ENCODE measurements around the gene AHSG. TPM values are rescaled to one million over a fixed set of nuclear protein-coding genes. Genes with fewer than 3 reads are reported as not detected.

The AHSG gene
- total RNA-seq, 2 experiments from 2014 or later, result not detected

- intact Hi-C loops (cut with DNase I, micrococcal nuclease), result no loop called here
- no peaks in the 10 kb centered on the region for H3K9me3 Mint-ChIP-seq
- no peak overlapping the region for H3K4me3 Mint-ChIP-seq
- H3K27ac ChIP-seq (ENCODE audit: low read depth in 1 of 2, low read length in 2 of 2), result no peak overlapping the region
- CTCF ChIA-PET, result no interaction called here
- no peaks in the 10 kb centered on the region for H3K4me1 ChIP-seq (ENCODE audit: insufficient read depth, low read length)
- TF ChIP-seq, protein P1, sequence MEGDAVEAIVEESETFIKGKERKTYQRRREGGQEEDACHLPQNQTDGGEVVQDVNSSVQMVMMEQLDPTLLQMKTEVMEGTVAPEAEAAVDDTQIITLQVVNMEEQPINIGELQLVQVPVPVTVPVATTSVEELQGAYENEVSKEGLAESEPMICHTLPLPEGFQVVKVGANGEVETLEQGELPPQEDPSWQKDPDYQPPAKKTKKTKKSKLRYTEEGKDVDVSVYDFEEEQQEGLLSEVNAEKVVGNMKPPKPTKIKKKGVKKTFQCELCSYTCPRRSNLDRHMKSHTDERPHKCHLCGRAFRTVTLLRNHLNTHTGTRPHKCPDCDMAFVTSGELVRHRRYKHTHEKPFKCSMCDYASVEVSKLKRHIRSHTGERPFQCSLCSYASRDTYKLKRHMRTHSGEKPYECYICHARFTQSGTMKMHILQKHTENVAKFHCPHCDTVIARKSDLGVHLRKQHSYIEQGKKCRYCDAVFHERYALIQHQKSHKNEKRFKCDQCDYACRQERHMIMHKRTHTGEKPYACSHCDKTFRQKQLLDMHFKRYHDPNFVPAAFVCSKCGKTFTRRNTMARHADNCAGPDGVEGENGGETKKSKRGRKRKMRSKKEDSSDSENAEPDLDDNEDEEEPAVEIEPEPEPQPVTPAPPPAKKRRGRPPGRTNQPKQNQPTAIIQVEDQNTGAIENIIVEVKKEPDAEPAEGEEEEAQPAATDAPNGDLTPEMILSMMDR (IDR thresholded peaks at IDR 0.05), result no peak
- no peaks in the 10 kb centered on the region for H3K36me3 ChIP-seq (ENCODE audit: insufficient read depth, low read length)
- ATAC-seq (ENCODE audit: poor library complexity), result no peak
- no peak for DNase-seq
- POLR2A ChIA-PET, result no interaction called here
- no peak overlapping the region for H3K27ac Mint-ChIP-seq
- H3K27me3 ChIP-seq (ENCODE audit: control insufficient read depth in 1 of 2, insufficient read depth in 2 of 2, low read length in 2 of 2), result peaks cover 0 to 3% of the 10 kb centered on the region in 2 experiments
- H3K36me3 Mint-ChIP-seq (ENCODE audit: low read depth), result no peaks in the 10 kb centered on the region
- no peak overlapping the region for H3K4me3 ChIP-seq (ENCODE audit: low read length)
- H3K9me3 ChIP-seq (ENCODE audit: control insufficient read depth in 1 of 2, insufficient read depth in 1 of 2, low read length in 2 of 2), result no peaks in the 10 kb centered on the region
- no peaks in the 10 kb centered on the region for H3K4me1 Mint-ChIP-seq (ENCODE audit: low read depth)
- peaks cover 19% of the 10 kb centered on the region for H3K27me3 Mint-ChIP-seq
Observed at GRCh38 chr3:186646841-186647240, 34.0 kb downstream of the AHSG start.

GRCh38 chr3:186648851-186649250, 36.0 kb downstream of the AHSG start:
- intact Hi-C loops (cut with DNase I, micrococcal nuclease), result no loop called here
- CTCF ChIA-PET, result no interaction called here
- Mint-ChIP-seq H3K36me3 (ENCODE audit: low read depth) (no peaks in the 10 kb centered on the region), H3K9me3 (no peaks in the 10 kb centered on the region), H3K27ac (no peak overlapping the region), H3K27me3 (peaks cover 23% of the 10 kb centered on the region), H3K4me1 (ENCODE audit: low read depth) (no peaks in the 10 kb centered on the region), H3K4me3 (no peak overlapping the region)
- no peak for DNase-seq
- H3K36me3 ChIP-seq (ENCODE audit: insufficient read depth, low read length), result no peaks in the 10 kb centered on the region
- POLR2A ChIA-PET, result no interaction called here
- H3K4me1 ChIP-seq (ENCODE audit: insufficient read depth, low read length), result no peaks in the 10 kb centered on the region
- TF ChIP-seq, protein P1 (IDR thresholded peaks at IDR 0.05), result no peak
- peaks cover 0 to 3% of the 10 kb centered on the region in 2 experiments for H3K27me3 ChIP-seq (ENCODE audit: control insufficient read depth in 1 of 2, insufficient read depth in 2 of 2, low read length in 2 of 2)
- no peak overlapping the region for H3K27ac ChIP-seq (ENCODE audit: low read depth in 1 of 2, low read length in 2 of 2)
- ATAC-seq (ENCODE audit: poor library complexity), result no peak
- peaks cover 0 to 2% of the 10 kb centered on the region in 2 experiments for H3K9me3 ChIP-seq (ENCODE audit: control insufficient read depth in 1 of 2, insufficient read depth in 1 of 2, low read length in 2 of 2)
- no peak overlapping the region for H3K4me3 ChIP-seq (ENCODE audit: low read length)

DNA sequence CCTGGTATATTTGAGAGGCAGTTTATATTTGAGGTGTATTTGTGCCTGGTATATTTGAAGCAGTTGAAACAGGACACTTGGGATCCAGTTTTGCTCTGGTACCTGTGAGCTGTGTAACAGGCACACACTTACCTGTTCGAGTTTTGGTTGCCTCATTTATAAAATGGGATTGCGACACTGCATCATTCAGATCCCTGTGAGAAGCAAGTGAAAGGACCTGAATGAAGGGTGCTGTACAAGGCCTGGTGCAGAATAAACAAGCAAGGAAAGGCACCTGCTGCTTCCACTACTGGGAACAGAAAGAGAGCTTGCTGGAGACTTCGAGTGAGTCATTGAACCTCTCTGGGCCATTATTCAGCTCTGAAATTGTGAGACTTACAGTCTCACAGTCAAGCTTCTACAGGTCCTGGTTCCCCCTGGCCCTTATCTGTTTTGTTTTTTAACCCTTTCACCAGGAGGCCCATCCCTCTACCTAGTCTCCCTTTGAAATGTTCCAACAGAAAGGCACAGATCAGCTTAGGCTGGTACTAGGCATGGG, 38.9 kb downstream of the AHSG start:
- Histone ChIP-seq H3K27me3 (ENCODE audit: control insufficient read depth in 1 of 2, insufficient read depth in 2 of 2, low read length in 2 of 2) (peaks cover 0 to 3% of the 10 kb centered on the region in 2 experiments), H3K4me1 (ENCODE audit: insufficient read depth, low read length) (no peaks in the 10 kb centered on the region), H3K9me3 (ENCODE audit: control insufficient read depth in 1 of 2, insufficient read depth in 1 of 2, low read length in 2 of 2) (peaks cover 0 to 4% of the 10 kb centered on the region in 2 experiments), H3K36me3 (ENCODE audit: insufficient read depth, low read length) (no peaks in the 10 kb centered on the region), H3K27ac (ENCODE audit: low read depth in 1 of 2, low read length in 2 of 2) (no peak overlapping the region), H3K4me3 (ENCODE audit: low read length) (no peak overlapping the region)
- no peak for DNase-seq
- Mint-ChIP-seq H3K4me1 (ENCODE audit: low read depth) (no peaks in the 10 kb centered on the region), H3K36me3 (ENCODE audit: low read depth) (no peaks in the 10 kb centered on the region), H3K4me3 (no peak overlapping the region), H3K9me3 (no peaks in the 10 kb centered on the region), H3K27me3 (peaks cover 20% of the 10 kb centered on the region), H3K27ac (no peak overlapping the region)
- no peak for ATAC-seq (ENCODE audit: poor library complexity)
- intact Hi-C loops (cut with DNase I, micrococcal nuclease), result no loop called here
- TF ChIP-seq, protein P1 (IDR thresholded peaks at IDR 0.05), result no peak
- CTCF ChIA-PET, result no interaction called here
- POLR2A ChIA-PET, result no interaction called here

All from CD4-positive, alpha-beta T cell (primary cell).